ENCODE results near the gene SIGLEC5.
A peak's percentile ranks its signal among the peaks of the same experiment; 100 is the strongest.

SIGLEC5 gene

DNA sequence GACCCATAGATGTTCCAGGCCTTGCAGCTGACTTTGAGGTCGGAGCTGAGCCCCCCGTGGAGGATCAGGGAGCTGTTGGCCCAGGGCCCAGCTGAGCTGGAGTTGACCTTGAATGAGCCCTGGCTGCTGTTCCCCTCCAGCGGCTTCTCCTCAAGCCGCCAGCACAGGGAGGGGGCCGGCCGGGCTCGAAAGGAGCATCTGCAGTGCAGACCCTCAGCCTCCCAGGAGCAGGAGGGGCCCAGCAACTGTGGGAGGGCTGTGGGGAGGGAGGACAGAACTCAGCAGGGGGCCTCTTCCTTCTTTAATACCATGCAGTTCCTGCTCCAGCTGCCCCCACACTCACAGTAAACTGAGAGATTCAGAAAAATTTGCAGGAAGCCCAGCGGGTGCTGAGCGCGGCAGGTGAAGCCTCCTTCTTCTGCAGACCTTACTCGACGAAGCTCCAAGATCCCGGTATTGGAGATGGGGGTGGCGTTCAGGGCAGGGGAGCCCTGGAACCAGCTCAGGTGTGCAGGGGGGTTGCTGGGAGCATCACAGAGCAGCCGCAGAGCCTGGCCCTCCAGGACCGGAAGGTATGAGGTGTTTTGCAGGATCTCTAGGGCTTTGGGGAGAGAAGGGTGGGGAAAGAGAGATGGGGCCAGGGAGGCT lies 2.6 kb downstream of the SIGLEC5 start:
- DNase-seq = no peak

DNA sequence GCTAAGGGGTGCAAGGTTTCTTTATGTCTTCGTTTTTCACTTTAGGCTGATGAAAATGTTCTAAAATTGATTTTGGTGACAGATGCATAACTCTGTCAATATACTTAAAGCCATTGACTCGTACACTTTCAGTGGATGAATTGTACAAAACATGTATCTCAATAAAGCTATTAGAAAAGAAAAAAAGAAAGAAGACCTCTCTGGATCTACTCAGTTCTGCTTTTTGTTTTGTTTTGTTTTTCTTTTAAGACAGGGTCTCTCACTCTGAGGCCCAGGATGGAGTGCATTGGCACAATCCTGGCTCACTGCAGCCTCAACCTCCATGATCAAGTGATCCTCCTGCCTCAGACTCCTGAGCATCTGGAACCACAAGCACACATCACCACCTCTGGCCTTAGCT lies 3.5 kb downstream of the SIGLEC5 start:
- no peak for DNase-seq

DNA sequence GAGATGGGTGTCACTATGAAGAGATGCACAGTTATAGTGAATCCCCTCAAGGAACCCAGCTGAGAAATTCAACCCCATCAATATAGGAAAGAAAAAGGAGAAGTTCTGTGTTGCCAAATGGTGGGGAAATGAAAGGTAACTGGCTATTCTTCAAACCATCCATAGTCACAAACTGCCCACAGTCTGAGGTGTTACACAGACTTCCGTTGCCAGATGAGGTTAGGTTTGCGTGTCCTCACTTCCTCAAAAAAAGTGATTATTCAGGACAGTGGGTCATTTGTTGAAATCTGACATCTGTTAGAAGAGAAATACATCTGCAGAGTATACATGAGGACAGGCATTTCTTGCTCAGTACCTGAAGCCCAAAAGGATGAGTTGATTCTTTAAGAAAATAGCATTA lies 9.0 kb downstream of the SIGLEC5 start:
- no peak for DNase-seq

DNA sequence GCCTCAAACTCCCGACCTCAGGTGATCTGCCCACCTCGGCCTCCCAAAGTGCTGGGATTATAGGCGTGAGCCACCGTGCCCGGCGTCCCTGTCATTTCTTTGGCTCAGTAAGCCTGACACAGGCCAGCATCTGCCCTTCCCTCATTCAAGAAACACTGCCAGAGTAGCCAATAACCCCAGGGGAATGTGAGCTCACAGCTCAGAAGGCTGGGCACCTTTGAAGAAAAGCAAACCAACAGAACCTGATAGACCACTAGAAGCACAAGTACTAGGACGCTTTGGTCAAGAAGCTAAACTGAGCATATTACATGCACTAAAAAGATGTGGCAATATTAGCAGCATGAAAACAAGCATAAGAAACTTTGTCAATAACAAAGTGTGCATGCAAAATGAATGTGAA lies 14.2 kb downstream of the SIGLEC5 start:
- no peak for DNase-seq

DNA sequence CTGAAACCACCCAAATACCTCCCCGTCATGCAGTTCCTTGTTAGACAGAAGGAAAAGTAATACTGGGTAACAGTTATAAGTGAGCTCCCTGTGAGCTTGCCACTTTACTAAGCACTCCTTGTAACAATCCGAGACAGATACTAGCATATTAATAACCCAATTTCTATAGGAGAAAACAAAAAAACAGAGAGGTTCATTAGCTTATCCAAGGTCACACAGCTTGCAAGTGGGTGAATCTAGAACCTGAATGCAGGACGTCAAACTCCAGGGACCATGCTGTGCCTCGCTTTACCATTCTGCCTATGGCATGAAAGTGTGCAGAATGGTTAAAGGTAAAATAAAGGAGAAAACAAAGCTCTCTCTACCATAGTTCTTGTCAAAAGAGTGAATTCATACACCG lies 15.4 kb downstream of the SIGLEC5 start:
- DNase-seq = no peak

DNA sequence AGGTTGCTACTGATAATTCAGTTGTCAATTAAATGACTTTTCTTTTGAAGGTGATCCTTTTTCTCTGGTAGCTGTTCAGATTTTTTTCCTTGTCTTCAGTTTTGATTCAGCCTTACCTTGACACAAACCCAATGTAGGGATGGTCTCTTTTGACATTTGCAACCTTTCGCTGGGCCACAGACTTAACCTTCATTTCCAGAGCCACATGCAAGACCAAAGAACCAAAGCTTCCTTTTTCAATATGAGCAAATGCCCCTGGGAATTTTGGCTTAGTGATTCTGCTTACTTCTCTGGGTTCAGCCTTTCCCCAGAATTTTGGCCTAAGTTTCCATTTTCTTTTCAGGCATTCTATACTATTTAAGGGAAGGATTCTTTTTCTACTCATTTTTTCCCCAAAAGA lies 19.6 kb downstream of the SIGLEC5 start:
- no peak for DNase-seq

DNA sequence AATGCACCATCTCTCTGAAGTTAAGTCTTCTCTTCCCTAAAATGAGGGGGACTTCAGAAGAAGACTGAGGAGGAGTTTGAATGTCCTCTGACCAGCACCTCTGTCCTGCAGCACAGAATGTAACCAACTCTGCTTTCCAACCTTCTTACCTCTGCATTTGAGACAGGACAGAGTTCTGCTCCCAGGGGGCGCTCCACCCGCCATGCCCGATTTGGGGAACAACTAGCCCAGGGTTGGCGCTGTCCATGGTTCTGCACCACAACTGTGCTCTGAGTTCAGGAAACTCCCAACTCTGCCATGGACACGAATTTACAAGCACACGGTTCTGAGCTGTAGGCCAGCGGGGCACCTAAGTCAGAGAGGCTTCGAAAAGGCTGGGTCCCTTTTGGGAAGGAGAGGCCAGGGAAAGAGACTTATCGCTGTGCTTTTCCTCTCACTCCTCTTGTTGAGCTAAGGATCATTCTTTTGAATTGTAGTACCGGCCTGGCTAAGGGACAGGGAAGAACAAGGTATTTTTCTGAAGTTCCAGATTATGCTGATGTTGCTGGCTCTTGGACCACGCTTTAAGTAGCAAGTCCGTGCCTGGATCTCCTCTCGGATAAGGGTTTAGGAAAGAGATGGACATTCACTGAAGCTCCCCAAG lies 22.2 kb downstream of the SIGLEC5 start:
- peak; percentile 7 for DNase-seq

DNA sequence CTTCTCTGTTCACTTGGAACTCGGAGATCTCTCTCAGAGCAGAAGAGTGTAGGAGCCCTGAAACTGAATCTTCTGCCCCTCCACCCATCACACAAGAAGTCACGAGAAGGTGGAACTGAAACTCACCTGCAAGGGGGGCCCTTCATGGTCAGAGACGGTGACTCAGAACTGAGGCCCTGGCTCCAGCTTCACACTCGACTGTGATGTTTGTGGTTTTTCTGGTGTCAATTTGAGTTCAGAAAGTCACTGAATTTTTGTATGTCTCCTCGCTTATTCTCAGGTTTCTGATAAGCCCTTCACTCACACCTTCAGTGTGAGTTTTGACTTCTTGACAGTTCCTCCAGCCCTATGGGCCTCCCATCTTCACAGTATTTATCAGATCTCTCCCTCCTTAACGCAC lies 23.1 kb downstream of the SIGLEC5 start:
- no peak for DNase-seq

DNA sequence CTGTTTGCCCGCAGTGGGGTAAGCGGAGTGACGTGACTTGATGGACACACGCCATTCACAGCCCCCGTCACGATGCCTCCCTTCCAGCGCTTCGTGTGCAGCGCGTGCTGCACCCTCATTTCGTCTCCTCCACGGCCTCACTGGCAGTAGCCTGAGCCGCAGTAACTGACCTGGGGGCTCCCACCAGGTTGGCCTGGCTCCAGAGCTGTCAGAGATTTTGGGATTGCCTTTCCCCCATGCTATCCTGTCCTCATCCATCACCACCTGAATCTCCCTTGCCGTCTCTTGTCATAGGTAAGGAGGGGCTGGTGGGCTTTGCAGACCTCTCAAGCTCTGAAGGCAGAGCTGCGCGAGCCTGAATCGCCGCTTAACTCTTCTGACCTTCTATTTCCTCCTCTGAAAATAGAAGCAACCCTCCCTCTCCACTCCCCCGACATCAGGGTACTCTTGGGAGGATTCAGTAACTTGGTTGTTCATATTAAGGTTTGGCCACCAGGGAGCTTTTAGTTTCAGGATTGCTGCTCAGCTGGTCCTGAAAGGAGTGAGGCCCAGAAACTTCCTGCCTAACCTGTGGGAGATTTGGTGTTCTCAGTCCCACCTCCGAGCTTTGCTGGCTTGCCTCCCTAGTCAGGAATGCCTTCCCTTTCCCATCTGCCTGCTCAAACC lies 27.9 kb downstream of the SIGLEC5 start:
- no peak for DNase-seq

DNA sequence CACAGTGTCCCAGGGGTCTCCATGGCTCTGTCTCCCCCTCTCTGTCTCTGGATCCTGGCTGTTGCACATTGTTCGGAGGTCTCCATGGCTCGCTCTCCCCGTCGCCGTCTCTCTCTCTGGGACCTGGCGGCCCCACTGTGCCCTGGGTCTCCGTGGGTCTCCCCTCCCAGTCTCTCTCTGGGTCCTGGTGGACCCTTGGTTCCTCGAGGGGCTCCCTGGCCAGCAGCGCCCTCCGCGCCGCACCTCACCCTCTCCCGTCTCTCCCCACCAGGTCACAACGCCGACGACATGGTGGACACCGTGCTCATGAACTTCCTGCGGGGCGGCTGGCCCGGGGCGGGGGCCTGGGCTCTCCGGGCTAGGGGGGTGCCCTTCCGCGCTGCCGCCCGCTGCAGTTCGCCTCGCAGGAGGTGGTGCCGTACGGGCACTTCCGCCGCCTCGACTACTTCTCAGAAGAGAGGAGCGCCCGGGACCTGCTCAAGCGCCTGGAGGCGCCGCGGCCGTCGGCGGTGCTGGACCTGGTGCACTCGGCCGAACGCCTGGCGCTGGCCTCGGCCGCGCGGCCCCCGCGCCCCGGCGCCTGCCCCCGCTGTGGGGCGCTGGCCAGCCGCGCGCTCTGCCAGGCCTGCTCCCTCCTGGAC lies 29.1 kb downstream of the SIGLEC5 start:
- no peak for DNase-seq

DNA sequence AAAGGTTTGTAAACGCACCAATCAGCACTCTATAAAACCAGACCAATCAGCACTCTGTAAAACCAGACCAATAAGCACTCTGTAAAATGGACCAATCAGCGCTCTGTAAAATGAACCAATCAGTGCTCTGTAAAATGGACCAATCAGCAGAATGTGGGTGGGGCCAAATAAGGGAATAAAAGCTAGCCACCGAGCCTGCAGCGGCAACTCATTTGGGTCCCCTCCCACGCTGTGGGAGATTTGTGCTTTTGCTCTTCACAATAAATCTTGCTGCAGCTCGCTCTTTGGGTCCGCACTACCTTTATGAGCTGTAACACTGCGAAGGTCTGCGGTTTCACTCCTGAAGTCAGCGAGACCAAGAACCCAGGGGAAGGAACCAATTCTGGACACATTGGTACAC lies 31.1 kb downstream of the SIGLEC5 start:
- no peak for DNase-seq

DNA sequence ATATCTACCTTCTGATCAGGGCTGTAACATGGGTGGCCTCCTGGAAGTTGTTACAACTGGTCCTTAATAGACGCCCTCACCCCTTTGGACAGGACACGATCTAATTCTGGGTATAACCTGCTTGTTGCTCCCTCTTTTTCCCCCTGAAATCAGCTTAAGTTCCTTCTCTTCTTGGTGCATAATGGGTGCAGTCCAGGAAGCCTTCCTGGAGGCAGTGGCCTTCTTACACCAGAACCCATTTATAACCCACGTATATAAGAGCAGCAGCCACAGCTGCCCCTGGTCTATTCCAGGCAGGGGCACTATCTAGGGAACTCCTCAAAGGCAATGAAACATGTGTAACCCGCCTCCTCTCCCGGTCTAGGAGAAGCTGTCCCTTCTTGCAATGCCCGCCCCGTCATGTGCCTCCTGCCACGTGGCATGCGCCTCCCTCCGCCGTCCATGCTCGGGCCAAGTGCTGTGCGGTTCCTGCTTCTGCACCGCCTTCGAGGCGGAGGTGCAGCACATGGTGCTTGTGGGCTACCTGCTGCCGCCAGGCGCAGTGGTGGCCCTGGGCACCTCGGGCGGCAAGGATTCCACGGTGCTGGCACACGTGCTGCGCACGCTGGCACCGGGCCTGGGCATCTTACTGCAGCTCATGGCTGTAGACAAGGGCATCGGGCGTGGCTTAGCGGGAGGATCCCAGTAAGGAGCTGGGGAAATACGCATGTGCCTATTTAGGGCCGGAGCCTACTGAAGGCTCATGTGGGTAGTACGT lies 31.9 kb downstream of the SIGLEC5 start:
- no peak for DNase-seq

DNA sequence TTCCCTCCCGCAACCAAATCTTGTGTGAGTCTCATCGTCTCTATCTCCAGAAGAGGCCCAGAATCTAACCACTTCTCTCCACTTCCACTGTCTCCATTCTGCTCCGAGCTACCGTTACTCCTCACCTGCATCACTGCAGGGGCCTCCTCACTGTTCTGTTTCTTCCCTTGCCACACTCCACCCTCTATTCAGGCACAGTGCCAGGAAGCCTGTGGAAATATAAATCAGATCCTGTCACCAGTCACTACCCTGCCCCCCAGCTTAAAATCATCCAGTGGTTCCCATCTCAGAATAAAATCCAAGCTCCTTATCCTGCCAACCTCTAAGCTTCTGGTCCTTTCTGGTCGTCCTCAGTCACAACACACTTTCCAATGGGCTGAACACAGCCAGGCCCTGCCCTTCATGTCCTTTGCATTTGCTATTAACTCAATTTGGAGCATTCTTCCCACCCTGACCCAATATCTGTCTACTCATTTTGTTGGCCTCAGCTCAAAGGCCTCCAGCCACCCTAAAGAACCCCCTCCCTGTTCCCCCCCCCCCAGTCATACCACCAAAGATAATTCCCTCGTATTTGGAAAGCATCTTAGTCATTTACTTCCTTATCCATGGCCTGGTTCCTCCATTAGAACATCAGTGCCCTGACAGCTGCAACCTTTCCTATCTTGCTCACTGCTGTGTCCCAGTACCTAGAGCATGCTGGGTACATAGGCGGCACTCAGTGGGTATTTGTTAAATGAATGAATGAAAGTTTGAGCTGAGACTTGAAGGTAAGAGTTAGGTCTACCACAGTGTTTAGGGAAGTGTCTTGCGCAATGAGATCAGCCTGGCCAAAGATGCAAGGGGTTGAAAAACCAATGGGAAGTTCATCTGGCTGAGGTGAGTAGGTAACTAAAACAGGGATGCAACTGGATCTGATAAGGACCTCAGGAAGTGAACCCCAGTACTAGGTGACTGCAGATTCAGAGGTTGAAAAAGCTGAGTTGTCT lies 34.7 kb downstream of the SIGLEC5 start:
- no peak for DNase-seq

DNA sequence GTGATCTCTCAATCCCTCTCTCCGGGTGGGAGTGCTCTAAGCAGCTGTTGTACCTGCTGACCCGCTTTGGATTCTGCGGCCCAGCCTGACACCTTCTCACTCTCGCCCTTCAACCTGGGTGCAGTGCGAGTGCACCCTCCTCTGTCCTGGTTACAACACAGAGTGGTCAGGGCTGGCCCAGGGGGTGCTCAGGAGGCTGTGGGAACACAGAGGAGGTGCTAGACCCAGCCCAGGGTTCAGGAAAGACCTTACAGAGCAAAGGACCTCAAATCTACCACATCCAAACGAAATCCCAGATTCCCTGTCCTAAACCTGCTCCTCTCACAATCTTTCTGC lies 35.5 kb downstream of the SIGLEC5 start:
- DNase-seq = no peak

DNA sequence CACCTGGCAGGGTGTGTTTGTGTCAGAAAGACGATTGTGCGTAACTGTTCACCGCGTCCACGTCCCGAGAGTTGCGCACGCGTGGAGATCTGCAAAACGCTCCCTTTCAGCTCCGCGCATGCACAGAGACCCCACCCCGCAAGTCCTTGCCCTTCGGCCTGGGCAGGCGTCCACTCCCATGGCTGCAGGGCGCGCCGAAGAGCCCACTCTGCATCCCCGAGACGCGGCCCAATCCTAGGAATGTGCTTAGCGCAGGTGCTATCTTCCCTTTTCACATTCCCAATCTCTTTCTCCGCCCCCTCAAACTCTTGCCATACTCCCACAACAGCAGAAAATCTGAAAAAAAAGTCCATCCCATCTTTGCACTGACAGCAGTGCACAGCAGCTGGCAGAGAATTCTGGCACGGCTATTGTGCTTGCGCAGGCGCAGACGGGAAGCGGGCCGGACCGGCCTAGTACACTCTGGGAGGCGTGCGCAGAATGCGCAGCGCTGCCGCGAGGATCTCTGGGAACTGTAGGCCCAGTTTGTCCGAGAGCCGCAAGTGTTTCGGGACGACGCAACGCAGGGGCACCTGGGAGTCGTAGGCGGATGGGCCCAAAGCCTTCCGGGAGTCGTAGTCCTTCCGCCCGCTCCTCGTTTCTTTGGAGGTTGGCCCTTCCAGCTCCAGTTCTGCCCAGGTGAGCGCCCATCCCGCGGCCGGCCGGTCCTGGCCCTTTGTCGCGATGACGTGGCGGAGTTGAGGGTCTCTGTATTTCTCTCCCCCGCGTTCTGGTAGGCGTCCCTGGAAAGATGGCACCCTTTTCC lies 36.0 kb downstream of the SIGLEC5 start:
- DNase-seq = peak; percentile 94

DNA sequence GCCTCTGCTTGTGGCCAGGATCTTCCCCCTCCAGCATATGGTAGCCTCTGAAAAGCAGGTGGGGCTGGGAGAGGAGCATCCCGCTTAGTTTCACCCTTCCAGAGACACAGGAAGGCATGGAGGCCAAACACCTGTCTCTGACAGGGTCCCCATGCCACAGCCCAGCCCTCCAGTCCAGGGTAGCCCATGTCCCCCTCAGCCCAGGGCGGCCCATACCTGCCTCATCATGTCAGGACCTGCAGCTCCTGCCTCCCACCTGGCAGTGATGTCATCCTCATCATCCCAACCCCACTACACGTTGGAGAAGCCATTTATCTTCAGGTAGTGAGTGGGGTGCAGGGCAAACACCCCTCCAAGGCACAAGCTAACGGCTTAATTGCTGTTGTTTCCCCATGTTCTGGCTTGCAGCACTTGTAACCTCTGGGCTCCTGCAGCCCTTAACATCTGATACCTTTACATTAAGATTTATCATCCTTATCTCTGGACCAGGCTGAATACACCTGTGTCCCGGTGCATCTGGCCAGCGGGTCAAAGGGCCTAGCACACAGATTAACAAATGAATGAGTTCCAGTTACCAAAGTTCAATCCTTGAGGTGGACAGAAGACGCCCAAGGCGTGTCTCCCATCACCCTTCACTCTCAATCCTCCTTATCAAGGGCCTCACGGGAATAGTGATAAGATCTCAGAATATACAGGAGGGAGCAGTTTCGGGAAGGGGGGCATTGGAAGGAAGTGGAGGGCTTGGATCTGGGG lies 36.9 kb downstream of the SIGLEC5 start:
- no peak for DNase-seq

DNA sequence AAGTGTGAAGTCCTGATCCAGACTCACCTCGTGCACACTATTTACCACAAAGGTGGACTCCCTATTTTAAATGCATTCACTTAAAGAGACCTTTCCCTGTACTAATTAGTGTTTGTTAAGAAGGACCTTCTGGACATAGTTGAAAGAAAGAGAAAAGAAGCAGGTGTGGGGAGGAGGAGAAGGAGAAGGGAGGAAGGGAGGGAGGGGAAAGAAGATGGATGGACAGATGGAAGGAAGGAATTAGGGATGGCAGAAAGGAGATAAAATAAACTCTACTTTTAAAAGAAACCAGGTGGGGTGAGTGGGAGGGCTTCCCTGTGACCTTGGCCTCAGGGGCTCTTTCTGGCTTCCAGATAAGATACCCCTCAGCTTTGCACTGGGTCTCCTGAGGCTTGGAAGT lies 37.7 kb downstream of the SIGLEC5 start:
- no peak for DNase-seq

DNA sequence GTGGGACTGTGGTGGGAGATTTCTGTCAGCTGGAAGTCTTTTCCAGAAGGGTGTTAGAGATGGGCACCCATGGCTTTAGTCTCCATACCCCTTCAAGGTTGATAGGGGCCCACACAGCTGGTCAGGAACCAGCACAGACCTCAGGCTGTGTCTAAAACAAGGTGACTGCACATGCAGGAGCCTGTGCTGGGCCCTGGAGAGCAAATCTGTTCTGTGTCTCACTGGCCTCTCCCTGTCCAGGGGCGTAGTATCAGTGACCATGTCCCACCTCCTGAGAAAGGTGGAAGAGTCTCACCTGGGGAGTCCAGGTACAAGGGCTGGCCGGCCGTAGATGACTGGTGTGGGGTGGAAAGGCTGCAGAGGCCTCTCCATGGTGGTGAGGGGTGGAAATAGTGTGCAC lies 39.8 kb downstream of the SIGLEC5 start:
- no peak for DNase-seq

DNA sequence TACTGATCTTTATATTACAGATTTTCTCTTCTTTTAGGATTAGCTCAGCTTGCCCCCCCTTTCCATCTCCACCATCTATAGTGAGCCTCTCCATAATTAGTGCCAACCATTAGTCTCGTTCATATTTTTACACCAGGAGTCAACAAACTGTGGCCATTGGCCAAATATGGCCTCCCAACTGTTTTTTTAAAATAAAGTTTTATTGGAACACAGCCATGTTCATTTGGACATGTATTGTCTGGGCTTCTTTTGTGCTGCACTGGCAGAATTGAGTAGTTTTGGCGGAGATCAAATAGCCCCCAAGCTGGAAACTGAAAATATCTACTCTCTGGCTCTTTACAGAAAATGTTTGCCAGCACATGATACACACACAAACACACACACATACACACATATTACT lies 40.7 kb downstream of the SIGLEC5 start:
- DNase-seq = no peak

All from T1000 (cell line).